HG03439 (cell line): ENCODE measurements around the gene PCDHA8.
"Not testable (repeated sequence)": the region's sequence is repeated elsewhere in the genome, so short reads cannot be mapped to it uniquely, and the experiment has no call there.

ENCODE experiments used
- ATAC-seq: cut with Tn5 transposase; IDR thresholded peaks from one replicate; pipeline ENCODE4 v1.9.1; 2021; ENCODE audit warnings: mild to moderate bottlenecking, moderate library complexity; ENCODE audit not compliant: unreplicated experiment

PCDHA8 gene

DNA sequence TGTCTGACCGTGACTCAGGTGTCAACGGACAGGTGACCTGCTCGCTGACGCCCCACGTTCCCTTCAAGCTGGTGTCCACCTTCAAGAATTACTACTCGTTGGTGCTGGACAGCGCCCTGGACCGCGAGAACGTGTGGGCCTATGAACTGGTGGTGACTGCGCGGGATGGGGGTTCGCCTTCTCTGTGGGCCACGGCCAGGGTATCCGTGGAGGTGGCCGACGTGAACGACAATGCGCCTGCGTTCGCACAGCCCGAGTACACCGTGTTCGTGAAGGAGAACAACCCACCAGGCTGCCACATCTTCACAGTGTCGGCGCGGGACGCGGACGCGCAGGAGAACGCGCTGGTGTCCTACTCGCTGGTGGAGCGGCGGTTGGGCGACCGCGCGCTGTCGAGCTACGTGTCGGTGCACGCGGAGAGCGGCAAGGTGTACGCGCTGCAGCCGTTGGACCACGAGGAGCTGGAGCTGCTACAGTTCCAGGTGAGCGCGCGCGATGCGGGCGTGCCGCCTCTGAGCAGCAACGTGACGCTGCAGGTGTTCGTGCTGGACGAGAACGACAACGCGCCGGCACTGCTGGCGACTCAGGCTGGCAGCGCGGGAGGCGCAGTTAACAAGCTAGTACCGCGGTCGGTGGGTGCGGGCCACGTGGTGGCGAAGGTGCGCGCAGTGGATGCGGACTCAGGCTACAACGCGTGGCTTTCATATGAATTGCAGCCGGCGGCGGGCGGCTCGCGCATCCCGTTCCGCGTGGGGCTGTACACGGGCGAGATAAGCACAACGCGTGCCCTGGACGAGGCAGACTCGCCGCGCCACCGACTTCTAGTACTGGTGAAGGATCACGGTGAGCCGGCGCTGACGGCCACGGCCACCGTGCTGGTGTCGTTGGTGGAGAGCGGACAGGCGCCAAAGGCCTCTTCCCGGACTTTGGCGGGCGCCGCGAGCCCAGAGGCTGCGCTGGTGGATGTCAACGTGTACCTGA, 29.5 kb downstream of the PCDHA8 start:
- no peak for ATAC-seq

DNA sequence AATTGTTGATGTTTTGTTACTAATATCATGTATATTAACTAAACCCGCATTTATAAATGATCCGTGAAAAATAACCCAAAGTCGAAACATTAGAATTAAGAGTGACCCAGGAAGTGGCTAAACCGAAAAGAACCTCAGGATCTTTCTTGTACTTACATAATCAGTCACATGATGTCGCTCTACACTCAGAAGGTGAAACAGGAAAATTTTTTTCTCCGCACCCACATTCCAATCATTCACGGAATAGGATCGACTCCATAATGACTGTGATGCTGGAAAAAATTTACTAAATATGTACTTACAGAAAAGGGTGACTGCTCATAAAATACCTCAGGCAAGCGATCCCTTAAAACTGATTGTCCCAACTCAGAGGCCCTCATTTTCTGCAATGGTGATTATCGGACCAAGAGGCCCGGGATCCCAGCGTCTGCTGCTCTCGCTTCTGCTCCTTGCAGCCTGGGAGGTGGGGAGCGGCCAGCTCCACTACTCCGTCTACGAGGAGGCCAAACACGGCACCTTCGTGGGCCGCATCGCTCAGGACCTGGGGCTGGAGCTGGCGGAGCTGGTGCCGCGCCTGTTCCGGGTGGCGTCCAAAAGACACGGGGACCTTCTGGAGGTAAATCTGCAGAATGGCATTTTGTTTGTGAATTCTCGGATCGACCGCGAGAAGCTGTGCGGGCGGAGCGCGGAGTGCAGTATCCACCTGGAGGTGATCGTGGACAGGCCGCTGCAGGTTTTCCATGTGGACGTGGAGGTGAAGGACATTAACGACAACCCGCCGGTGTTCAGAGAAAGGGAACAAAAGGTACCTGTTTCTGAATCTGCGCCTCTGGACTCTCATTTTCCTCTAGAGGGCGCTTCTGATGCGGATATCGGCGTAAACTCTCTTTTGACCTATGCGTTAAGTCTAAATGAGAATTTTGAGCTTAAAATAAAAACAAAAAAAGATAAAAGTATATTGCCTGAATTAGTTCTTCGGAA, 34.4 kb downstream of the PCDHA8 start, which contains the start of gene PCDHA12:
Gene PCDHA12, plus strand, starts transcription at position 224 of the 981 bp plus-strand sequence. Its CDS starts 165 bp downstream, at position 389.
- no peak for ATAC-seq

DNA sequence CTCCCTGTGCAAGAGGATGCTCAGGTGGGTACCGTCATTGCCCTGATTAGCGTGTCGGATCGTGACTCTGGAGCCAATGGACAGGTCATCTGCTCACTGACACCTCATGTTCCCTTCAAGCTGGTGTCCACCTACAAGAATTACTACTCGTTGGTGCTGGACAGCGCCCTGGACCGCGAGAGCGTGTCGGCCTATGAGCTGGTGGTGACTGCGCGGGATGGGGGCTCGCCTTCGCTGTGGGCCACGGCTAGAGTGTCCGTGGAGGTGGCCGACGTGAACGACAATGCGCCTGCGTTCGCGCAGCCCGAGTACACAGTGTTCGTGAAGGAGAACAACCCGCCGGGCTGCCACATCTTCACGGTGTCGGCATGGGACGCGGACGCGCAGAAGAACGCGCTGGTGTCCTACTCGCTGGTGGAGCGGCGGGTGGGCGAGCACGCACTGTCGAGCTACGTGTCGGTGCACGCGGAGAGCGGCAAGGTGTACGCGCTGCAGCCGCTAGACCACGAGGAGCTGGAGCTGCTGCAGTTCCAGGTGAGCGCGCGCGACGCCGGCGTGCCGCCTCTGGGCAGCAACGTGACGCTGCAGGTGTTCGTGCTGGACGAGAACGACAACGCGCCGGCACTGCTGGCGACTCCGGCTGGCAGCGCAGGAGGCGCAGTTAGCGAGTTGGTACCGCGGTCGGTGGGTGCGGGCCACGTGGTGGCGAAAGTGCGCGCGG, 35.7 kb downstream of the PCDHA8 start:
- not testable (repeated sequence) for ATAC-seq

DNA sequence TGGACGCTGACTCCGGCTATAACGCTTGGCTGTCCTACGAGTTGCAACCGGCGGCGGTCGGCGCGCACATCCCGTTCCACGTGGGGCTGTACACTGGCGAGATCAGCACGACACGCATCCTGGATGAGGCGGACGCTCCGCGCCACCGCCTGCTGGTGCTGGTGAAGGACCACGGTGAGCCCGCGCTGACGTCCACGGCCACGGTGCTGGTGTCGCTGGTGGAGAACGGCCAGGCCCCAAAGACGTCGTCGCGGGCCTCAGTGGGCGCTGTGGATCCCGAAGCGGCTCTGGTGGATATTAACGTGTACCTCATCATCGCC, 36.2 kb downstream of the PCDHA8 start:
- no peak for ATAC-seq

DNA sequence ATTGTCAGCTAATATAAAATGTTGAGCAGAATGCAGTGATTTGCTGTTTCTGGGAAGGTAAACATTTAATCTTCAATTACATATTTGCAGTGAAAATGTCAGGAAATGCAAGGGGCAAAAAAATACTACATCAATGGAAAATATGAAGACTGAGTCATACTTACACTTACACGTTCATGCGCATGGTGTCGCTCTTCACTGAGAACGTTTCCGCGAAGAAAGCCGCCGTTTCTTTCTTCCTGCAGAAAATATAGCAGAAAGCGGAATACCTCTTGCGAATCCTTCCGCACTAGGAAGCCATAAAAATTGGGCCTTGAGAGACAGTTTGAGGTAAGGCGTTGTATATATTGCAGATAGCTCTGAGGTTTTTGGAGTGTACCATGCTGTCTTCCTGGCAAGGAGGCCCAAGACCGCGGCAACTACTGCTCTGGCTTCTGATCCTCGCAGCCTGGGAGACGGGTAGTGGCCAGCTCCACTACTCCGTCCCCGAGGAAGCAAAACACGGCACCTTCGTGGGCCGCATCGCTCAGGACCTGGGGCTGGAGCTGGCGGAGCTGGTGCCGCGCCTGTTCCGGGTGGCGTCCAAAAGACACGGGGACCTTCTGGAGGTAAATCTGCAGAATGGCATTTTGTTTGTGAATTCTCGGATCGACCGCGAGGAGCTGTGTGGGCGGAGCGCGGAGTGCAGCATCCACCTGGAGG, 41.1 kb downstream of the PCDHA8 start, which contains the start of gene PCDHA13:
Gene PCDHA13, plus strand, starts transcription at position 236 of the 702 bp plus-strand sequence. Its CDS starts 145 bp downstream, at position 381.
- no peak for ATAC-seq

DNA sequence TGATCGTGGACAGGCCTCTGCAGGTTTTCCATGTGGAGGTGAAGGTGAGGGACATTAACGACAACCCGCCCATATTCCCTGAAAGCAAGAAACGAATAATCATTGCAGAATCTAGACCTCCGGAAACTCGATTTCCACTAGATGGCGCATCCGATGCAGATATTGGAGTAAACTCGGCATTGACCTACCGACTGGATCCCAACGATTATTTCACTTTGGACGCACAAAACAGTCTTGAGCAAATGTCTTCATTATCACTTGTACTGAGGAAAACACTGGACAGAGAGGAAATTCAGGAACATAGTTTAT, 41.6 kb downstream of the PCDHA8 start:
- no peak for ATAC-seq

DNA sequence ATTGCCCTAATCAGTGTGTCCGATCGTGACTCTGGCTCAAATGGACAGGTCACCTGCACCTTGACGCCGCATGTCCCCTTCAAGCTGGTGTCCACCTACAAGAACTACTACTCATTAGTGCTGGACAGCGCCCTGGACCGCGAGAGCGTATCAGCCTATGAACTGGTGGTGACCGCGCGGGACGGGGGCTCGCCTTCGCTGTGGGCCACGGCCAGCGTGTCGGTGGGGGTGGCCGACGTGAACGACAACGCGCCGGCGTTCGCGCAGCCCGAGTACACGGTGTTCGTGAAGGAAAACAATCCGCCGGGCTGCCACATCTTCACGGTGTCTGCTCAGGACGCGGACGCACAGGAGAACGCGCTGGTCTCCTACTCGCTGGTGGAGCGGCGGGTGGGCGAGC, 42.4 kb downstream of the PCDHA8 start:
- no peak for ATAC-seq

DNA sequence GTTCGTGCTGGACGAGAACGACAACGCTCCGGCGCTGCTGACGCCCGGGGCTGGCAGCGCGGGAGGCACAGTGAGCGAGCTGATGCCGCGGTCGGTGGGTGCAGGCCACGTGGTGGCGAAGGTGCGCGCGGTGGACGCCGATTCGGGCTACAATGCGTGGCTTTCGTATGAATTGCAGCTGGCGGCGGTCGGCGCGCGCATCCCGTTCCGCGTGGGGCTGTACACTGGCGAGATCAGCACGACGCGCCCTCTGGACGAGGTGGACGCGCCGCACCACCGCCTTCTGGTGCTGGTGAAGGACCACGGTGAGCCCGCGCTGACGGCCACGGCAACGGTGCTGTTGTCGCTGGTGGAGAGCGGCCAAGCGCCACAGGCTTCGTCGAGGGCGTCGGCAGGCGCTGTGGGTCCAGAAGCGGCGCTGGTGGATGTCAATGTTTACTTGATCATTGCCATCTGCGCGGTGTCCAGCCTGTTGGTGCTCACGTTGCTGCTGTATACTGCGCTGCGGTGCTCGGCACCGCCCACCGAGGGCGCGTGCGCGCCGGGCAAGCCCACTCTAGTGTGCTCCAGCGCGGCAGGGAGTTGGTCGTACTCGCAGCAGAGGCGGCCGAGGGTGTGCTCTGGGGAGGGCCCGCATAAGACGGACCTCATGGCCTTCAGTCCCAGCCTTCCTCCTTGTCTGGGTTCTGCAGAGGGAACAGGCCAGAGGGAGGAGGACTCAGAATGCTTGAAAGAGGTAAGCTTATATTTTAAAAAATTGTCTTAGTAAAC, 43.1 kb downstream of the PCDHA8 start:
- ATAC-seq, result no peak
